ENCODE measurements around the gene MRPL14.
A peak's percentile ranks its signal among the peaks of the same experiment; 100 is the strongest.

Gene MRPL14

DNA sequence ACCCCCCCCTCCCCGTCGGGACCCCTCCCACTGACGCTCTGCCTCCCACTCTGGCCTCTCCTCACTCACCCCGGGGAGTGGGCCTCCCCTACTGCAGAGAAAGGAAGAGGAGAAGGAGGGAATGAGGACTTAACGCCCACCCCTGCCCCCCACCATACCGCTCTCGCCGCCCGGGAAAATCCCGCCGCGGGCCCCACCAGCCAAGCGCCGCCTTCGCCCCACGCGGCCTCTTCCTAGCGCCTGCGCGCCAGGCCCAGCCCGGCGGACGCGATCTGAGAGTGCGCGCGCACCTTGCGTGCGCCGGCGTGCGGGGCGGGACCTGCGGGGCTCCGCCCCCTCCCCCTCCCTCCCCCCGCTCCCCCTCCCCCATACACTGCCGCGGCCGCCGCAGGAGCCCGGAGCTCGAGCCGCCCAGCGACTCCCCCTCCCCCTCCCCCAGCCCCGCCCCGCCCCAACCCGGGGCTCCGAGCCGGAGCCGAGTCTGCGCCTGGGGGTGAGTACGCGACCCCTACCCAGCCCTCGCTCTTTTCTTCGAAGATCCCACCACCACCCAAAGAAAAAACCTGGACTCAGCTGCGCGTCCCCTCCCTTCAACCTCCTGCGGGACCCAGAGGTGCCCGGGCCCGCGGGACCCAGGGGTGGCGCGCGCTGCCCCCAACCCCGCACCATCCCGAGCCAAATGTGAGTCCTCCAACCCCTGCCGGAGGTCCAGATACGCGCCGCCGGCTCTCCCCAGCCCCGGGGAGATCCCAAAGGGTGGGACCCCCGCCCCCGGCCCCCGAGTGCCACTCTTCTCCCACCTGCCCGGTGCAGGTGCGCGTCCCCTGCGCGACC, at the start of gene MRPL14, which contains the start of gene TMEM63B:
Gene MRPL14 (minus strand): TSS at position 267 of the 834 bp plus-strand sequence. CDS start 10,841 bp downstream, outside the sequence.
Gene TMEM63B (plus strand): TSS at position 369 of the 834 bp plus-strand sequence. CDS start 7,031 bp downstream, outside the sequence.
- DNase-seq (ENCODE audit: low read depth): no peak

DNA sequence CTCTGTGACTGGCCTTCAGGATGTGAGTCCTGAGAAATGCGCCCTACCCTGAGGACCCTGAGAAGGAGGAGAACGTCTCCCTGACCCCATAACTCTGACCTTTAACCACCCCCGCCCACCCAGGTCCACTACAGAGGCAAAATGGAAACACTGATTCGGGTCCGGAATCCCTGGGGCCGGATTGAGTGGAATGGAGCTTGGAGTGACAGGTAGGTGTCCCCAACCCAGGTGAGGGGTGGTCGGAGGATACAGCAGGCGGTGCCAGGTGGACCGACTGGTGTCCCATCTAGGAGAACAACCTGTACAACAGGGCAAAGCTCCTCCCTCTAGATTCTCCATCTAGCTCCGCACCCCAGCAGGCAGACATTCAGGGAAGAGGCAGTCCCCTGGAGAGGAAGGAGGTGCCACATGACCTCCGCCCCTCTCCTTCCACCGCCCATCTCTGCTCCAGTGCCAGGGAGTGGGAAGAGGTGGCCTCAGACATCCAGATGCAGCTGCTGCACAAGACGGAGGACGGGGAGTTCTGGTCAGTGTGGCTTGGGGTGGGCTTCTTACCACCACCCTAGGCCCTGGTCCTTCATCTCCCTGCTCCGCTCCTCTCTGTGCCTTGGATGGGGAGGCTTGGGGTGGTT, 49.0 kb upstream of the MRPL14 start:
- DNase-seq (ENCODE audit: low read depth): no peak

- DNase-seq (ENCODE audit: low read depth): peak; percentile 30
These were observed 45.7 kb upstream of the MRPL14 start for GRCh38 chr6:44172731-44173500.

- no peak for DNase-seq (ENCODE audit: low read depth)
These were observed 44.8 kb upstream of the MRPL14 start for GRCh38 chr6:44171899-44172546.

- no peak for DNase-seq (ENCODE audit: low read depth)
These were observed 42.8 kb upstream of the MRPL14 start for GRCh38 chr6:44169886-44170570.

DNA sequence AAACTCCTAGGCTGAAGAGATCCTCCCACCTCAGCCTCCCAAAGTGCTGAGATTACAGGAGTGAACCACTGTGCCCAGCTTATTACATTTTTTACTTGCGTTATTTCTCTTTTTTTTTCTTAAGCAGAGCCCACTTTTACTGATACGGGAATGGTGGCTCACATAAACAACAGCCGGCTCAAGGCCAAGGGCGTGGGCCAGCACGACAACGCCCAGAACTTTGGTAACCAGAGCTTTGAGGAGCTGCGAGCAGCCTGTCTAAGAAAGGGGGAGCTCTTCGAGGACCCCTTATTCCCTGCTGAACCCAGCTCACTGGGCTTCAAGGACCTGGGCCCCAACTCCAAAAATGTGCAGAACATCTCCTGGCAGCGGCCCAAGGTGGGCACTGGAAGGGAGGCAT, 41.9 kb upstream of the MRPL14 start:
- no peak for DNase-seq (ENCODE audit: low read depth)

- DNase-seq (ENCODE audit: low read depth): no peak
These were observed 40.3 kb upstream of the MRPL14 start for GRCh38 chr6:44167567-44167966.

DNA sequence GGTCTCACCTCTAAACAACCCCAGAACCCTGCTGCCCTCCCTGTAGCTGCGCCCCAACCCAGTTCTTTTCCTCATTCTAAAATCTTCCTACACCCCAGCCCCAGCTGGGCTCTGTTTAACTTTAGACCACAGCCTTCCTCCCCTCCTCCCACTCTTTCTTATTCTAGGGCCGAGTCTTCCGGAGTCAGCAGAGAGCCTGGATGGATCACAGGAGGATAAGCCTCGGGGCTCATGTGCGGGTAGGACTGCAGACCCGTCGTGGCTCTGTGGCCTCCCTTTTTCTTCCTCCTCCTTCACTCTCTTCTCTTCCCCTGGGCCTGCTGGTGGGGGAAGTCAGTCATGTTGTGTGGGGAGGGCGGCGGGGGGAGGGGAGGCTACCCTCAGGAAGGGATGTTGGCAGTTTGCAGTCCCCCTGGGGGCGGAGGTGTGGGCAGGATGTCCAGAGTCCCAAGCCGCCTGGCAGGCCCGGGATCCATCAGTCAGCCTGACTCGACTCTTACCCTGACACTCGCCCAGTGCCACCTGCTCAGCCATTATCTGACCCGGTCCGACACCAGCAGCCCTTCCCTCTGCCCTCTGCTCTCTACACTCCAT, 39.4 kb upstream of the MRPL14 start:
- DNase-seq (ENCODE audit: low read depth): no peak

GRCh38 chr6:44166116-44166515, 38.9 kb upstream of the MRPL14 start:
- DNase-seq (ENCODE audit: low read depth): no peak

DNA sequence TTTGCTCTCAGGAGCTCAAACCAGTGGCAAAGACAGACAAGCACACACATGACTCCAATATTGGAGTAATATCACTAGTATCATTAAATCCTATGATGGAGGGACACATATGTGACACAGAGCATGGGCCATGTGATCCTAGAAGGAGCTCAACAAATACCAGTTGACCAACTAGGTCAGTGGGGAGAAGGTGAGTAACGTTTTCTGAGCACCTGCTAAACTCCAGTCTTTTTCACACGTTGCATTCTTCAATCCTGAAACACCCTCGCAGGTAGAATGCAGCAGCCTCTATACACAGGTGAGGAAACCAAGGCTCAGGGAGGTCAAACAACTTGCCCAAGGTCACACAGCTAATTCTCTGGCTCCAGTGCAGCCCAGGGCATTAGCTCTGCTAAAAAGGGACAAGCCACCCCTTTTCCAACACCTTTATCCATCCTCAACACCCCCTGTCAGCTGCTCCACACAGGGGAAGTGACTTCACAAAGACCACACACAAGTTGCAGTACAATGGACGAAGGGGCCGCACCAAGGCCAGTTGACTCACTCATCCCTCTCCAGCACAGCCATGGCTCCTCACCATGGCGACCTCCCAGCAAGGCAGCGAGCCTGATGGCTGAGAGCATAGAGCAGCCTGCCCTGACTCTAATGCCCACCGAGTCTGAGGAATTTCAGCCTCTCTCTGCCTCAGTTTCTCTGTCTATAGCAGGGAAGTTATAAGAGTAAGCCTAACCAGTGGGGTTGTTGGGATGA, 35.8 kb upstream of the MRPL14 start:
- DNase-seq (ENCODE audit: low read depth): no peak

GRCh38 chr6:44161997-44162338, 34.7 kb upstream of the MRPL14 start:
- DNase-seq (ENCODE audit: low read depth): no peak

DNA sequence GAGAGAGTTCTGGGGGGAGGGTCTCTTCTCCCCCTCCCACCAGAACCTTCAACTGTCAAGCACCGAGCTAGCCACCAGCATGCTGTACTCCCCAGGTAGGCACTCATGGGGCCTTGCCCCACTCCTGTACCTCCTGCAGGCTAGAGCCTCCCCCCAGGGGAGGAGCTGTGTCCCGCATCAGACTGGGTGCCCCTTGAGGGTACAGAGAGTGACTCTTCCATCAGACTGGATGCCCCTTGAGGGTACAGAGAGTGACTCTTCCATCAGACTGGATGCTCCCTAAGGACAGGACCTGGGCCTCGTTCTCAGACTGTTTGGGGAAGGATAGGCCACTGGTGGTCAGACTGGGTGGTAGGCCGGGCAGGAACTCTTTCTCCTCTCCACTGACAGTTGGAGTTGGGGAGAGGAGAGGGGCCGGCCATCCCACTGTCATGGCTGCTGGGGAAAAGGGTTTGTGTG, 31.5 kb upstream of the MRPL14 start, which contains the start of gene CAPN11:
Gene CAPN11 (plus strand): TSS at position 51 of the 459 bp plus-strand sequence. CDS start 29 bp downstream, at position 80.
- no peak for DNase-seq (ENCODE audit: low read depth)

DNA sequence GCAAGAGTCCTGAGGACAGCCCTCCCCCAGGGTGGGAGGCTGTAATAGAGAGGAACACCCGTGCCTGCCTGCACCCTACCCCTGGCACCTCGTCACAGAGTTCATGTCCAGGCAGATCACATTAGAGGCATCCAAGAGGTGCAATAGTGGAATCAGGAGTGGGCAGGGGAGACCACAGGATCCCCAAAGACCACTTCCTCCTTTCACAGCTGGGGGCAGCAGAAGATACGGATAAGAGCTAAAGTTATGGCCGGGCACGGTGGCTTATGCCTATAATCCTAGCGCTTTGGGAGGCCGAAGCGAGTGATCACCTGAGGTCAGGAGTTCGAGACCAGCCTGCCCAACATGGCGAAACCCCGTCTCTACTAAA, 29.9 kb upstream of the MRPL14 start:
- DNase-seq (ENCODE audit: low read depth): no peak

DNA sequence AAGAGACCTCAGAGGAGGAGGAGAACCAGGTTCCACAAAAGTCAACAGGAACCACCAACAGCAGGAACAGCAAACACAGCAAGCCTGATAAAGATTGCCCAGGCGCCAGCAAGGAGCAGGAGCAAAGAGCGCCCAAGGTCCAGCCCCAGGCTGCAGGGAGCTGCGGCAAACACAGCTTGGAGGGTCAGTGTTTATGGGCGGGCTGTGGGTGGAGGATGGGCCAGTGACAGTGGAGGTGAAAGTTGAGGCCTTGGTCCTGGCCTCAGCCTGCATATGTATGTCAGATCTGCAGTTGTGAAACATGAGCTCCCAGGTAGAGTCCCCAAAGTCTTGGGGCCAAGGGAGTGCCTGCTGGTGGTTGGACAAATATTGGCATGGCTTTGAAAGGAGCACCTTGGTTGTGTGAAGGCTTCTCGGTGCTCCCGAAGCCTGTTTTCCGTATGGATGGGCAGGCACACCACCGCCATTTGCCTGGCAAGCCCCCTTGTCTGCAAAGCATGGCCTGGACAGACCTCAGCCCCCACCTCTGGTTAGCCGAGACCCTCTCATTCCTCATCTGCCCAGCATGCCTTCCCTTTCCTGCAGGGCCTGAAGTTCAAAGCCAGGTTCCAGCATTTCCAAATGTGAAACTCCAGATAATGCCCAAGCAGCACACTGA, 29.4 kb upstream of the MRPL14 start:
- no peak for DNase-seq (ENCODE audit: low read depth)

GRCh38 chr6:44154067-44154466, 26.8 kb upstream of the MRPL14 start:
- DNase-seq (ENCODE audit: low read depth): no peak

DNA sequence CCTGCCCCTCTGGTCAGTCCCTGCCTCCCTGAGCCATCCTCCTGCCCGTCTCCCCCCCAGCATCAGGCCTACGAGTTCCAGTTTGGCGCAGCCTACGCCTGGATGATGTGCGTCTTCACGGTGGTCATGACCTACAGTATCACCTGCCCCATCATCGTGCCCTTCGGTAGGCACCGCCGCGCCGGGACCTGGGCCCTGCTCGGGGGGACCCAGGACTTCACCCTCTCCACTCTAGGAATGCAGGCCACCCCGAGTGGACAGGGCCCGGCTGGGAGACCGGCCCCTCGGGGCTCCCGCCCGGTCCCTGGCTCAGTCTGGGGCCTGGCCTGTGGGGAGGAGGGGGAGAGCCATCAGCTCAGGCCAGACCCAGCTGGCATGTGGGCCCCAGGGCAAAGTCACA, 25.3 kb upstream of the MRPL14 start:
- no peak for DNase-seq (ENCODE audit: low read depth)

DNA sequence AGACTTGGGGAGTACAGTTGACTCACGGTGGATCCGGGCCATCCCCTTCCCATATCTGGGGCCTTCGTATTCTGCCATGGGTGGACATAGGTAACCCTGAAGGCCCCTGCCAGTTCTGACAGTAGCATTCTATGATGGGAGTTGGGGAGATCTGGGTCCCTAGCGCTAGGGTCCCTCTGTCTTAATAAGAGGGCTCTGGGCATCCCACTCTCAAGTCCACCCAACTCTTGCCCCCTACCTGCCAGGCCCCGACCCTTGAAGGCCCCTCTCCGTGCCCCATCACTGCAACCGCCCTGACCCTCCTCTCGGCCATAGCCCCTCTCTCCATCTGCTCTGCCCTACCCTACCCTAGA, 24.8 kb upstream of the MRPL14 start:
- no peak for DNase-seq (ENCODE audit: low read depth)

- DNase-seq (ENCODE audit: low read depth): no peak
These were observed 24.3 kb upstream of the MRPL14 start for GRCh38 chr6:44151348-44152108.

GRCh38 chr6:44150317-44150917, 23.2 kb upstream of the MRPL14 start:
- no peak for DNase-seq (ENCODE audit: low read depth)
